Endothelial cell of umbilical vein (primary cell): ENCODE data around the gene RNF5.

Experiments
- CTCF ChIP-seq, 2 donors: IDR thresholded peaks; 1 replicate in 1 of 2; 2 replicates in 1 of 2; pipeline ENCODE4 v1.5.1; 2011; ENCODE audit warnings: low read length in 2 of 2, mild to moderate bottlenecking in 2 of 2, moderate library complexity in 2 of 2, control low read depth in 1 of 2, inconsistent platforms in 1 of 2, low read depth in 1 of 2; ENCODE audit not compliant: insufficient read depth in 1 of 2; ENCODE audit errors: extremely low read depth in 1 of 2
- EZH2 ChIP-seq: IDR thresholded peaks from 2 replicates; pipeline ENCODE4 v1.6.1; 2012; ENCODE audit warnings: borderline replicate concordance, low read depth, mild to moderate bottlenecking, moderate library complexity, low read length, inconsistent platforms; ENCODE audit not compliant: severe bottlenecking
- FOS ChIP-seq: IDR thresholded peaks from 2 replicates; pipeline ENCODE4 v1.6.1; 2011; ENCODE audit warnings: mild to moderate bottlenecking, low read length, moderate library complexity, borderline replicate concordance; ENCODE audit not compliant: insufficient read depth
- GATA2 ChIP-seq: IDR thresholded peaks from 2 replicates; pipeline ENCODE4 v1.7.0; 2011; ENCODE audit warnings: low read depth, mild to moderate bottlenecking, moderate library complexity, mixed read lengths, low read length; ENCODE audit not compliant: insufficient read length, insufficient read depth
- JUN ChIP-seq: IDR thresholded peaks from 2 replicates; pipeline ENCODE4 v1.6.1; 2011; ENCODE audit warnings: borderline replicate concordance, low read depth; ENCODE audit not compliant: insufficient read length, insufficient read depth
- MYC ChIP-seq: IDR thresholded peaks from one replicate; pipeline ENCODE4 v1.6.1; 2011; ENCODE audit warnings: mild to moderate bottlenecking, low read depth, low read length
- POLR2A ChIP-seq: IDR thresholded peaks from 2 replicates; pipeline ENCODE4 v1.6.1; 2012; ENCODE audit warnings: low read depth, mild to moderate bottlenecking, control low read depth, low read length
- POLR2AphosphoS5 ChIP-seq: IDR thresholded peaks from 2 replicates; pipeline ENCODE4 v1.6.1; 2012; ENCODE audit warnings: low read depth, mild to moderate bottlenecking, control low read depth, low read length, moderate library complexity; ENCODE audit not compliant: insufficient read depth

- TF ChIP-seq EZH2 (no peak), CTCF (IDR thresholded peaks at IDR 0.05; ENCODE audit: extremely low read depth in 1 of 2, insufficient read depth in 1 of 2, low read depth in 1 of 2, low read length in 2 of 2) (no peak), MYC (no peak), POLR2A (no peak), POLR2AphosphoS5 (no peak), FOS (no peak), JUN (no peak), GATA2 (no peak)
Observed at GRCh38 chr6:32158052-32158451, 20.2 kb upstream of the RNF5 start.
